A549 (cell line): ENCODE measurements around the gene RPL10.

Experiments used
- CHD2 ChIP-seq: fragments of 150-350 bp; IDR thresholded peaks from 2 replicates; pipeline ENCODE4 v1.6.1; 2014; ENCODE audit warnings: low read length; ENCODE audit not compliant: partially characterized antibody
- CHD4 ChIP-seq: fragments of 200-600 bp; sonication (generic); IDR thresholded peaks from 2 replicates; pipeline ENCODE4 v1.6.1; 2016; ENCODE audit warnings: antibody characterized with exemption, mild to moderate bottlenecking, borderline replicate concordance
- EP300 ChIP-seq, 2 experiments: fragments of >200 bp; sonication (Bioruptor Twin); formaldehyde crosslinking; IDR thresholded peaks; 2 replicates in 1 of 2; 3 replicates in 1 of 2; pipeline ENCODE4 v1.6.1; 2016 to 2017
- HDAC2 ChIP-seq: fragments of 200-600 bp; sonication (generic); IDR thresholded peaks from 2 replicates; pipeline ENCODE4 v1.6.1; 2016
- JUN ChIP-seq, 2 experiments: fragments of >200 bp; sonication (Bioruptor Twin); formaldehyde crosslinking; IDR thresholded peaks; 2 replicates in 1 of 2; 3 replicates in 1 of 2; pipeline ENCODE4 v1.6.1; 2016 to 2017
- JUNB ChIP-seq: fragments of >200 bp; sonication (Bioruptor Twin); formaldehyde crosslinking; IDR thresholded peaks from 2 replicates; pipeline ENCODE4 v1.6.1; 2016
- MAFK ChIP-seq: fragments of 450-650 bp; IDR thresholded peaks from 2 replicates; pipeline ENCODE4 v1.6.1; 2014; ENCODE audit not compliant: partially characterized antibody
- MAZ ChIP-seq: fragments of 150-350 bp; IDR thresholded peaks from 2 replicates; pipeline ENCODE4 v1.6.1; 2014; ENCODE audit warnings: antibody characterized with exemption, low read depth, low read length, borderline replicate concordance
- POLR2A ChIP-seq: IDR thresholded peaks from 2 replicates; pipeline ENCODE4 v1.6.1; 2012; ENCODE audit warnings: mild to moderate bottlenecking, low read length
- TF ChIP-seq, protein P1 (sequence below): IDR thresholded peaks from 2 replicates; pipeline ENCODE4 v1.6.1; 2012; ENCODE audit warnings: low read depth, borderline replicate concordance
- TF ChIP-seq, protein P2 (sequence below): fragments of >200 bp; sonication (Bioruptor Twin); formaldehyde crosslinking; IDR thresholded peaks from 3 replicates; pipeline ENCODE4 v1.5.1; 2016
- TF ChIP-seq, protein P3 (sequence below): fragments of 250-450 bp; sonication (Bioruptor Pico); IDR thresholded peaks from 2 replicates; pipeline ENCODE4 v1.5.0; 2021; ENCODE audit warnings: mild to moderate bottlenecking, moderate library complexity, borderline replicate concordance

DNA sequence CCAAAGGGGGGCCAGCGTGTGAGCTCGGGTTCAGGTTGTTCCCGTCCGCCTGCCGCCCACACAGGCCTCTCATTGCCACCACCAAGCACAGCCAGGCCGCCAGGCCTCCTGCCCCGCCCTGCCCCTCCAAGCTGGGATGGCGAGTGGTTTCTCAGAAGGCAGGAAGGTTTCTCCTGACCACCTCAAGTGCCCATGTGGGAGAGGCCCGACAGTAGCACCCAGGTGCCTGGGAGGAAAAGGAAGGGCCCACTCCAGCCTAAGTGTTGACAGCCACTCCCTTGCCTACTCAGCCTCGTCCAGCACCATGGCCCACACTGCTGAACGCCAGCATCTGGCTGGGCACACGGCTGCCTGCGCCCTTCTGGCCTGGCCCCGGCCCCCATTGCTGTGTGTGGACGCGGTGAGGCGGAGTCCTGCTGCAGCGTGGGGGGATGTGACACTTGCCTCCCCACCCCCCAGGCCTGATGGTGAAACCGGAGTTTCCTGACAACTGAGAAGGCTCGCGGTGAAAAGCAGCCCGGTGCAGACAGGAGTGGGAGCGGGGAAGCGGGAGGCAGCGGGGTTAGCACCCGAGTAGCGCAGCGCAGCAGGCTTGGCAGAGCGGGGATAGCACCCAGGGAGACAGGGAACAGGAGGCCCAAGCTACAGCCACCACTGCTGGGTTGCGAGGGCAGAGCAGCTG is 42.9 kb upstream of the RPL10 start:
- TF ChIP-seq EP300 (IDR thresholded peaks at IDR 0.05) (no peak), HDAC2 (no peak), MAZ (no peak), JUN (IDR thresholded peaks at IDR 0.05) (no peak), MAFK (no peak), CHD2 (no peak), JUNB (no peak), CHD4 (no peak), POLR2A (no peak)
- TF ChIP-seq, protein P1, sequence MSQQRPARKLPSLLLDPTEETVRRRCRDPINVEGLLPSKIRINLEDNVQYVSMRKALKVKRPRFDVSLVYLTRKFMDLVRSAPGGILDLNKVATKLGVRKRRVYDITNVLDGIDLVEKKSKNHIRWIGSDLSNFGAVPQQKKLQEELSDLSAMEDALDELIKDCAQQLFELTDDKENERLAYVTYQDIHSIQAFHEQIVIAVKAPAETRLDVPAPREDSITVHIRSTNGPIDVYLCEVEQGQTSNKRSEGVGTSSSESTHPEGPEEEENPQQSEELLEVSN, result no peak
- TF ChIP-seq, protein P2, sequence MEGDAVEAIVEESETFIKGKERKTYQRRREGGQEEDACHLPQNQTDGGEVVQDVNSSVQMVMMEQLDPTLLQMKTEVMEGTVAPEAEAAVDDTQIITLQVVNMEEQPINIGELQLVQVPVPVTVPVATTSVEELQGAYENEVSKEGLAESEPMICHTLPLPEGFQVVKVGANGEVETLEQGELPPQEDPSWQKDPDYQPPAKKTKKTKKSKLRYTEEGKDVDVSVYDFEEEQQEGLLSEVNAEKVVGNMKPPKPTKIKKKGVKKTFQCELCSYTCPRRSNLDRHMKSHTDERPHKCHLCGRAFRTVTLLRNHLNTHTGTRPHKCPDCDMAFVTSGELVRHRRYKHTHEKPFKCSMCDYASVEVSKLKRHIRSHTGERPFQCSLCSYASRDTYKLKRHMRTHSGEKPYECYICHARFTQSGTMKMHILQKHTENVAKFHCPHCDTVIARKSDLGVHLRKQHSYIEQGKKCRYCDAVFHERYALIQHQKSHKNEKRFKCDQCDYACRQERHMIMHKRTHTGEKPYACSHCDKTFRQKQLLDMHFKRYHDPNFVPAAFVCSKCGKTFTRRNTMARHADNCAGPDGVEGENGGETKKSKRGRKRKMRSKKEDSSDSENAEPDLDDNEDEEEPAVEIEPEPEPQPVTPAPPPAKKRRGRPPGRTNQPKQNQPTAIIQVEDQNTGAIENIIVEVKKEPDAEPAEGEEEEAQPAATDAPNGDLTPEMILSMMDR, result no peak
- TF ChIP-seq, protein P3, sequence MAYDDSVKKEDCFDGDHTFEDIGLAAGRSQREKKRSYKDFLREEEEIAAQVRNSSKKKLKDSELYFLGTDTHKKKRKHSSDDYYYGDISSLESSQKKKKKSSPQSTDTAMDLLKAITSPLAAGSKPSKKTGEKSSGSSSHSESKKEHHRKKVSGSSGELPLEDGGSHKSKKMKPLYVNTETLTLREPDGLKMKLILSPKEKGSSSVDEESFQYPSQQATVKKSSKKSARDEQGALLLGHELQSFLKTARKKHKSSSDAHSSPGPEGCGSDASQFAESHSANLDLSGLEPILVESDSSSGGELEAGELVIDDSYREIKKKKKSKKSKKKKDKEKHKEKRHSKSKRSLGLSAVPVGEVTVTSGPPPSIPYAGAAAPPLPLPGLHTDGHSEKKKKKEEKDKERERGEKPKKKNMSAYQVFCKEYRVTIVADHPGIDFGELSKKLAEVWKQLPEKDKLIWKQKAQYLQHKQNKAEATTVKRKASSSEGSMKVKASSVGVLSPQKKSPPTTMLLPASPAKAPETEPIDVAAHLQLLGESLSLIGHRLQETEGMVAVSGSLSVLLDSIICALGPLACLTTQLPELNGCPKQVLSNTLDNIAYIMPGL (CRISPR knock-in tag), result no peak
